Neural progenitor cell (in vitro differentiated cells): ENCODE data around the gene PPP2R2B. TPM values are rescaled to one million over a fixed set of nuclear protein-coding genes. Genes with fewer than 3 reads are reported as not detected.

Experiments
- DNase-seq: peaks from one replicate; pipeline ENCODE4 v3.0.0-alpha.2; 2016; ENCODE audit warnings: low spot score
- H2AFZ ChIP-seq: fragments of 200-600 bp; sonication (generic); replicated peaks from 2 replicates; pipeline ENCODE4 v1.6.1; 2016; ENCODE audit warnings: antibody characterized with exemption
- H3F3A ChIP-seq: fragments of 200-600 bp; sonication (generic); 2 replicates; pipeline ENCODE4 v1.6.1; 2016; ENCODE audit warnings: antibody characterized with exemption, low read depth
- H3K27ac ChIP-seq: fragments of 200-600 bp; sonication (generic); 2 replicates; pipeline ENCODE4 v1.5.1; 2016; ENCODE audit warnings: mild to moderate bottlenecking
- H3K27me3 ChIP-seq: fragments of 200-600 bp; sonication (generic); 2 replicates; pipeline ENCODE4 v1.6.1; 2016; ENCODE audit warnings: mild to moderate bottlenecking, moderate library complexity
- H3K36me3 ChIP-seq: fragments of 200-600 bp; sonication (generic); 2 replicates; pipeline ENCODE4 v1.5.1; 2016
- H3K4me1 ChIP-seq: fragments of 200-600 bp; sonication (generic); 2 replicates; pipeline ENCODE4 v1.6.1; 2016; ENCODE audit warnings: mixed run types
- H3K4me2 ChIP-seq: fragments of 200-600 bp; sonication (generic); 2 replicates; pipeline ENCODE4 v1.6.1; 2016
- H3K4me3 ChIP-seq: fragments of 200-600 bp; sonication (generic); 2 replicates; pipeline ENCODE4 v1.5.1; 2016
- H3K79me2 ChIP-seq: fragments of 200-600 bp; sonication (generic); 2 replicates; pipeline ENCODE4 v1.6.1; 2016; ENCODE audit warnings: low read depth
- H3K9ac ChIP-seq: fragments of 200-600 bp; sonication (generic); 2 replicates; pipeline ENCODE4 v1.6.1; 2016
- H3K9me3 ChIP-seq: fragments of 200-600 bp; sonication (generic); 2 replicates; pipeline ENCODE4 v1.5.1; 2016; ENCODE audit warnings: low read depth
- H4K20me1 ChIP-seq: fragments of 200-600 bp; sonication (generic); 2 replicates; pipeline ENCODE4 v1.6.1; 2016; ENCODE audit warnings: low read depth
- H3K27ac Mint-ChIP-seq: 3 replicates; pipeline ENCODE4 v1.8.0; 2021; ENCODE audit warnings: mixed read lengths
- H3K27me3 Mint-ChIP-seq: 2 replicates; pipeline ENCODE4 v1.8.0; 2022; ENCODE audit warnings: low read depth, mild to moderate bottlenecking, inconsistent platforms, moderate library complexity, mixed read lengths; ENCODE audit not compliant: insufficient read depth
- H3K36me3 Mint-ChIP-seq: 3 replicates; pipeline ENCODE4 v1.8.0; 2021; ENCODE audit warnings: mixed read lengths
- H3K4me1 Mint-ChIP-seq: 3 replicates; pipeline ENCODE4 v1.8.0; 2021; ENCODE audit warnings: mixed read lengths
- H3K4me3 Mint-ChIP-seq: 3 replicates; pipeline ENCODE4 v1.8.0; 2021; ENCODE audit warnings: mild to moderate bottlenecking, moderate library complexity, mixed read lengths
- H3K9me3 Mint-ChIP-seq: 3 replicates; pipeline ENCODE4 v1.8.0; 2020; ENCODE audit warnings: mixed read lengths
- EZH2 ChIP-seq: fragments of 200-600 bp; sonication (generic); IDR thresholded peaks from 2 replicates; pipeline ENCODE4 v1.6.1; 2017; ENCODE audit warnings: antibody characterized with exemption, mild to moderate bottlenecking, moderate library complexity
- EZH2phosphoT487 ChIP-seq: fragments of 200-600 bp; sonication (generic); IDR thresholded peaks from 2 replicates; pipeline ENCODE4 v1.6.1; 2017; ENCODE audit warnings: antibody characterized with exemption
- total RNA-seq: library from RNA; depleted of rRNA; stranded (reverse); fragments of >200 nt; gene quantifications from 2 replicates; pipeline ENCODE4 v1.2.3, GENCODE V29; 2015; ENCODE audit warnings: low replicate concordance
- TF ChIP-seq, protein P1 (sequence below): fragments of 200-600 bp; sonication (generic); IDR thresholded peaks from 2 replicates; pipeline ENCODE4 v1.5.1; 2017; ENCODE audit warnings: antibody characterized with exemption, mild to moderate bottlenecking

Gene PPP2R2B
- total RNA-seq, 1 donor from 2014 or later = 26.6 TPM

GRCh38 chr5:146906803-146907202, 28.2 kb upstream of the PPP2R2B start:
- Histone ChIP-seq H3K4me2 (no peak overlapping the region), H3K9me3 (no peaks in the 10 kb centered on the region), H3K27ac (no peak overlapping the region), H2AFZ (no peak overlapping the region), H3K27me3 (no peaks in the 10 kb centered on the region), H3K36me3 (no peaks in the 10 kb centered on the region), H3F3A (no peaks in the 10 kb centered on the region), H4K20me1 (no peaks in the 10 kb centered on the region), H3K9ac (no peak overlapping the region), H3K4me3 (no peak overlapping the region), H3K4me1 (peaks cover 12% of the 10 kb centered on the region), H3K79me2 (no peaks in the 10 kb centered on the region)
- Mint-ChIP-seq H3K4me1 (peaks cover 9% of the 10 kb centered on the region), H3K27me3 (peaks cover 4% of the 10 kb centered on the region), H3K36me3 (no peaks in the 10 kb centered on the region), H3K27ac (no peak overlapping the region), H3K9me3 (no peaks in the 10 kb centered on the region), H3K4me3 (no peak overlapping the region)
- DNase-seq = peak; percentile 58
- TF ChIP-seq, protein P1, sequence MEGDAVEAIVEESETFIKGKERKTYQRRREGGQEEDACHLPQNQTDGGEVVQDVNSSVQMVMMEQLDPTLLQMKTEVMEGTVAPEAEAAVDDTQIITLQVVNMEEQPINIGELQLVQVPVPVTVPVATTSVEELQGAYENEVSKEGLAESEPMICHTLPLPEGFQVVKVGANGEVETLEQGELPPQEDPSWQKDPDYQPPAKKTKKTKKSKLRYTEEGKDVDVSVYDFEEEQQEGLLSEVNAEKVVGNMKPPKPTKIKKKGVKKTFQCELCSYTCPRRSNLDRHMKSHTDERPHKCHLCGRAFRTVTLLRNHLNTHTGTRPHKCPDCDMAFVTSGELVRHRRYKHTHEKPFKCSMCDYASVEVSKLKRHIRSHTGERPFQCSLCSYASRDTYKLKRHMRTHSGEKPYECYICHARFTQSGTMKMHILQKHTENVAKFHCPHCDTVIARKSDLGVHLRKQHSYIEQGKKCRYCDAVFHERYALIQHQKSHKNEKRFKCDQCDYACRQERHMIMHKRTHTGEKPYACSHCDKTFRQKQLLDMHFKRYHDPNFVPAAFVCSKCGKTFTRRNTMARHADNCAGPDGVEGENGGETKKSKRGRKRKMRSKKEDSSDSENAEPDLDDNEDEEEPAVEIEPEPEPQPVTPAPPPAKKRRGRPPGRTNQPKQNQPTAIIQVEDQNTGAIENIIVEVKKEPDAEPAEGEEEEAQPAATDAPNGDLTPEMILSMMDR = peak; percentile 59
- TF ChIP-seq EZH2 = no peak

DNA sequence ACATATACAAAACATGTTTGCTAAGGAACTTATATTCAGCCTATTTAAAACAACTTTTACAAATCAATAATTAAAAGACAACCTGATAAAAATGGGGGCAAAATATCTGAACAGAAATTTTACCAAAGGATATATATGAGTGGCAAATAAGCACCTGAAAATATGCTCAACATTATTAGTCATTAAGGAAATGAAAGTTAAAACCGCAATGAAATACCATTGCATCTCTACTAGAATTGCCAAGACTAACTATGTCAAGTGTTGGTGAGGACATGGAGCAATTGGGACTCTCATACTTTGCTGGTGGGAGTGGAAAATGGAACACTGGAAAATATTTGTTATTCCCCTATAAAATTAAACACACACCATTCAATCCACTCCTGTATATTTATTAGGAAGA, 26.3 kb upstream of the PPP2R2B start:
- TF ChIP-seq, protein P1 = no peak
- no peak for TF ChIP-seq EZH2phosphoT487
- TF ChIP-seq EZH2 = no peak

GRCh38 chr5:146903789-146904188, 25.2 kb upstream of the PPP2R2B start:
- no peaks in the 10 kb centered on the region for H3K27me3 ChIP-seq
- H3K79me2 ChIP-seq = no peaks in the 10 kb centered on the region
- Mint-ChIP-seq H3K27me3 (no peaks in the 10 kb centered on the region), H3K9me3 (peaks cover 3% of the 10 kb centered on the region), H3K27ac (no peak overlapping the region), H3K4me1 (peaks cover 2% of the 10 kb centered on the region), H3K36me3 (no peaks in the 10 kb centered on the region), H3K4me3 (no peak overlapping the region)
- no peaks in the 10 kb centered on the region for H3K9me3 ChIP-seq
- H3K4me1 ChIP-seq = peaks cover 13% of the 10 kb centered on the region
- peaks cover 4% of the 10 kb centered on the region for H3F3A ChIP-seq
- no peak overlapping the region for H3K27ac ChIP-seq
- H3K9ac ChIP-seq = no peak overlapping the region
- H2AFZ ChIP-seq = no peak overlapping the region
- H3K36me3 ChIP-seq = no peaks in the 10 kb centered on the region
- H4K20me1 ChIP-seq = no peaks in the 10 kb centered on the region
- no peak overlapping the region for H3K4me2 ChIP-seq
- TF ChIP-seq, protein P1 = no peak
- TF ChIP-seq EZH2 = no peak
- TF ChIP-seq EZH2phosphoT487 = no peak
- H3K4me3 ChIP-seq = no peak overlapping the region
- DNase-seq = no peak

More for the DNA sequence above, 26.3 kb upstream of the PPP2R2B start:
- Histone ChIP-seq H3K4me1 (peaks cover 13% of the 10 kb centered on the region), H2AFZ (no peak overlapping the region), H4K20me1 (no peaks in the 10 kb centered on the region), H3K9me3 (no peaks in the 10 kb centered on the region), H3K79me2 (no peaks in the 10 kb centered on the region), H3K27ac (no peak overlapping the region), H3K27me3 (no peaks in the 10 kb centered on the region), H3K9ac (no peak overlapping the region), H3K4me2 (no peak overlapping the region), H3F3A (peaks cover 3% of the 10 kb centered on the region), H3K36me3 (no peaks in the 10 kb centered on the region), H3K4me3 (no peak overlapping the region)
- Mint-ChIP-seq H3K27ac (no peak overlapping the region), H3K4me3 (no peak overlapping the region), H3K27me3 (no peaks in the 10 kb centered on the region), H3K4me1 (peaks cover 9% of the 10 kb centered on the region), H3K9me3 (peaks cover 3% of the 10 kb centered on the region), H3K36me3 (no peaks in the 10 kb centered on the region)
- DNase-seq = no peak
